Liver (tissue), 9 donors: ENCODE measurements around the gene BID. TPM values are rescaled to one million over a fixed set of nuclear protein-coding genes. Genes with fewer than 3 reads are reported as not detected.

Source experiments
- DNase-seq: peaks from one replicate; pipeline ENCODE4 v3.0.0-alpha.2; 2017; ENCODE audit warnings: low spot score
- H3K27ac ChIP-seq, 2 donors: one replicate each; pipeline ENCODE4 v1.7.0; 2013; ENCODE audit warnings: inconsistent platforms in 2 of 2, low read length in 2 of 2, control low read depth in 1 of 2, low read depth in 1 of 2, mild to moderate bottlenecking in 1 of 2
- H3K27me3 ChIP-seq, 4 donors: one replicate each; pipeline versions ENCODE4 v1.6.1 to v1.7.0; 2013; ENCODE audit warnings: low read length in 3 of 4, inconsistent platforms in 1 of 4, mild to moderate bottlenecking in 1 of 4, moderate library complexity in 1 of 4; ENCODE audit not compliant: control insufficient read depth in 4 of 4, insufficient read depth in 4 of 4
- H3K36me3 ChIP-seq, 4 donors: one replicate each; pipeline versions ENCODE4 v1.6.1 to v1.7.0; 2013; ENCODE audit warnings: low read length in 3 of 4, mild to moderate bottlenecking in 3 of 4, low read depth in 1 of 4, moderate library complexity in 1 of 4; ENCODE audit not compliant: control insufficient read depth in 4 of 4, insufficient read depth in 3 of 4
- H3K4me1 ChIP-seq, 4 donors: one replicate each; pipeline versions ENCODE4 v1.6.1 to v1.7.0; 2013; ENCODE audit warnings: low read length in 3 of 4, mild to moderate bottlenecking in 3 of 4, moderate library complexity in 1 of 4; ENCODE audit not compliant: control insufficient read depth in 4 of 4, insufficient read depth in 4 of 4
- H3K4me3 ChIP-seq, 3 donors: one replicate each; pipeline versions ENCODE4 v1.6.1 to v1.7.0; 2013; ENCODE audit warnings: low read length in 3 of 3, control low read depth in 1 of 3, low read depth in 1 of 3, mild to moderate bottlenecking in 1 of 3
- H3K9ac ChIP-seq, 2 donors: one replicate each; pipeline ENCODE4 v1.7.0; 2013; ENCODE audit warnings: low read length in 2 of 2, mild to moderate bottlenecking in 2 of 2, moderate library complexity in 2 of 2, control low read depth in 1 of 2, low read depth in 1 of 2
- H3K9me3 ChIP-seq, 4 donors: one replicate each; pipeline versions ENCODE4 v1.6.1 to v1.7.0; 2013; ENCODE audit warnings: low read length in 3 of 4; ENCODE audit not compliant: control insufficient read depth in 4 of 4
- GABPA ChIP-seq, 2 donors: IDR thresholded peaks in 1 of 2; conservative IDR thresholded peaks in 1 of 2; 2 replicates each; pipeline ENCODE4 v1.6.1; 2016; ENCODE audit warnings: antibody characterized with exemption in 2 of 2, mild to moderate bottlenecking in 1 of 2, moderate library complexity in 1 of 2
- HNF4A ChIP-seq, 2 donors: conservative IDR thresholded peaks; 2 replicates each; pipeline ENCODE4 v1.6.1; 2016; ENCODE audit warnings: antibody characterized with exemption in 2 of 2, mild to moderate bottlenecking in 2 of 2
- HNF4G ChIP-seq: IDR thresholded peaks from 2 replicates; pipeline ENCODE4 v1.6.1; 2016; ENCODE audit warnings: antibody characterized with exemption
- NR2F2 ChIP-seq: IDR thresholded peaks from 2 replicates; pipeline ENCODE4 v1.6.1; 2016; ENCODE audit warnings: antibody characterized with exemption
- RXRA ChIP-seq, 2 donors: IDR thresholded peaks; 2 replicates each; pipeline ENCODE4 v1.6.1; 2017 to 2018; ENCODE audit warnings: antibody characterized with exemption in 2 of 2, mild to moderate bottlenecking in 1 of 2
- SP1 ChIP-seq: IDR thresholded peaks from 2 replicates; pipeline ENCODE4 v1.6.1; 2018; ENCODE audit warnings: antibody characterized with exemption, mild to moderate bottlenecking
- TAF1 ChIP-seq: conservative IDR thresholded peaks from 2 replicates; pipeline ENCODE4 v1.6.1; 2016; ENCODE audit warnings: antibody characterized with exemption, mild to moderate bottlenecking
- WGBS: extraction: QIAGEN DNeasy Blood & Tissue Kit; methylation state at CpG from one replicate; pipeline ENCODE4 v1.1.7; 2013; 5-methylcytosine and 5-hydroxymethylcytosine counted together
- polyA plus RNA-seq, 2 donors: library from polyadenylated mRNA; stranded (reverse) in 1 of 2; unstranded in 1 of 2; fragments of 200-250 nt in 1 of 2; fragments of >200 nt in 1 of 2; fragmentation: Nextera tagmentation in 1 of 2; extraction: Ambion mirVana in 1 of 2; gene quantifications; one replicate each; pipeline versions ENCODE4 v1.2.1 to v1.2.3, GENCODE V29; 2013 to 2015
- total RNA-seq, 2 donors: library from RNA; depleted of rRNA; stranded (reverse); fragments of >200 nt; gene quantifications; one replicate each; pipeline ENCODE4 v1.2.3, GENCODE V29; 2014
- TF ChIP-seq, protein P1 (sequence below): IDR thresholded peaks from 2 replicates; pipeline ENCODE4 v1.6.1; 2016; ENCODE audit warnings: antibody characterized with exemption, mild to moderate bottlenecking
- TF ChIP-seq, protein P2 (sequence below): IDR thresholded peaks from 2 replicates; pipeline ENCODE4 v1.6.1; 2016; ENCODE audit warnings: antibody characterized with exemption
- TF ChIP-seq, protein P3 (sequence below): IDR thresholded peaks from 2 replicates; pipeline ENCODE4 v1.6.1; 2016; ENCODE audit warnings: antibody characterized with exemption
- TF ChIP-seq, protein P4 (sequence below): IDR thresholded peaks from 2 replicates; pipeline ENCODE4 v1.6.1; 2016; ENCODE audit warnings: antibody characterized with exemption
- donor health status: healthy.
- donor health status: healthy.
- donor health status: healthy.
- donor health status: healthy.
- donor health status: healthy.

BID gene
- total and polyA plus RNA-seq, 4 donors: 28.7 to 66.9 (median 52.6) TPM

DNA sequence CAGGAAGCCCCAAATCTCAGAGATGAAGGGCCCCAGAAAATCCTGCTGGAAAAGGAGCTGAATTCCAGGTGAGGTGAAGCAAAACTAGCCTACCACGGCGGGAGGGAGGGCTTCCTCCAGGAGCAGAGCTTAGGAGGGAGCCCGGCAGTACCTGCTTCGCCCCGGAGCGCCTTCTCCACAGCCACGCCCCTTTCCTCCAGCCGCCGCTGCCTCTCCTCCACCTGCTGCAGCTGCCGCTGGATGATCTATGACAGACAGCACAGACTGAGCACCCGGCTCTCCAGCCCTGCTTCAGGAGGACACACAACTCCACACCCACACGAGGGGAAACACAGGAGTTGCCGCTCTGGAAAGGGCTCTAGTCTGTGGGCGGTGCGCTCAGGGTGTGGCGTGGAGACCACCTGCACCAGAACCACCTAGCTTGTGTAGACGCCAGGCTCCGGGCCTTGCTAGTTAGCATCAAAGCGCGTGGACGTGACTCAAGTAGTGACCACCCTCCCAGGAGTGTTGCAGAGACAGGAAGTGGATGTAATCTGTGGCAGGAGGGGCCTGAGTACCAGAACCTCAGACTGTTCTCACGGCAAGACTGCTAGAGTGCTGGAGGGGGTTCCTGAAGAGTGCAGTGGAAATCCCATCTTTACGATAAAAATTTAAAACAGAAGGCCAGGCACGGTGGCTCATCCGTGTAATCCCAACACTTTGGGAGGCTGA, 34.6 kb upstream of the BID start:
- no peak overlapping the region for H3K4me3 ChIP-seq
- no peak for TF ChIP-seq RXRA (IDR thresholded peaks at IDR 0.05)
- TF ChIP-seq, protein P1, sequence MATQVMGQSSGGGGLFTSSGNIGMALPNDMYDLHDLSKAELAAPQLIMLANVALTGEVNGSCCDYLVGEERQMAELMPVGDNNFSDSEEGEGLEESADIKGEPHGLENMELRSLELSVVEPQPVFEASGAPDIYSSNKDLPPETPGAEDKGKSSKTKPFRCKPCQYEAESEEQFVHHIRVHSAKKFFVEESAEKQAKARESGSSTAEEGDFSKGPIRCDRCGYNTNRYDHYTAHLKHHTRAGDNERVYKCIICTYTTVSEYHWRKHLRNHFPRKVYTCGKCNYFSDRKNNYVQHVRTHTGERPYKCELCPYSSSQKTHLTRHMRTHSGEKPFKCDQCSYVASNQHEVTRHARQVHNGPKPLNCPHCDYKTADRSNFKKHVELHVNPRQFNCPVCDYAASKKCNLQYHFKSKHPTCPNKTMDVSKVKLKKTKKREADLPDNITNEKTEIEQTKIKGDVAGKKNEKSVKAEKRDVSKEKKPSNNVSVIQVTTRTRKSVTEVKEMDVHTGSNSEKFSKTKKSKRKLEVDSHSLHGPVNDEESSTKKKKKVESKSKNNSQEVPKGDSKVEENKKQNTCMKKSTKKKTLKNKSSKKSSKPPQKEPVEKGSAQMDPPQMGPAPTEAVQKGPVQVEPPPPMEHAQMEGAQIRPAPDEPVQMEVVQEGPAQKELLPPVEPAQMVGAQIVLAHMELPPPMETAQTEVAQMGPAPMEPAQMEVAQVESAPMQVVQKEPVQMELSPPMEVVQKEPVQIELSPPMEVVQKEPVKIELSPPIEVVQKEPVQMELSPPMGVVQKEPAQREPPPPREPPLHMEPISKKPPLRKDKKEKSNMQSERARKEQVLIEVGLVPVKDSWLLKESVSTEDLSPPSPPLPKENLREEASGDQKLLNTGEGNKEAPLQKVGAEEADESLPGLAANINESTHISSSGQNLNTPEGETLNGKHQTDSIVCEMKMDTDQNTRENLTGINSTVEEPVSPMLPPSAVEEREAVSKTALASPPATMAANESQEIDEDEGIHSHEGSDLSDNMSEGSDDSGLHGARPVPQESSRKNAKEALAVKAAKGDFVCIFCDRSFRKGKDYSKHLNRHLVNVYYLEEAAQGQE: no peak
- TF ChIP-seq, protein P2, sequence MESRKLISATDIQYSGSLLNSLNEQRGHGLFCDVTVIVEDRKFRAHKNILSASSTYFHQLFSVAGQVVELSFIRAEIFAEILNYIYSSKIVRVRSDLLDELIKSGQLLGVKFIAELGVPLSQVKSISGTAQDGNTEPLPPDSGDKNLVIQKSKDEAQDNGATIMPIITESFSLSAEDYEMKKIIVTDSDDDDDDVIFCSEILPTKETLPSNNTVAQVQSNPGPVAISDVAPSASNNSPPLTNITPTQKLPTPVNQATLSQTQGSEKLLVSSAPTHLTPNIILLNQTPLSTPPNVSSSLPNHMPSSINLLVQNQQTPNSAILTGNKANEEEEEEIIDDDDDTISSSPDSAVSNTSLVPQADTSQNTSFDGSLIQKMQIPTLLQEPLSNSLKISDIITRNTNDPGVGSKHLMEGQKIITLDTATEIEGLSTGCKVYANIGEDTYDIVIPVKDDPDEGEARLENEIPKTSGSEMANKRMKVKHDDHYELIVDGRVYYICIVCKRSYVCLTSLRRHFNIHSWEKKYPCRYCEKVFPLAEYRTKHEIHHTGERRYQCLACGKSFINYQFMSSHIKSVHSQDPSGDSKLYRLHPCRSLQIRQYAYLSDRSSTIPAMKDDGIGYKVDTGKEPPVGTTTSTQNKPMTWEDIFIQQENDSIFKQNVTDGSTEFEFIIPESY: no peak
- TF ChIP-seq, protein P3, sequence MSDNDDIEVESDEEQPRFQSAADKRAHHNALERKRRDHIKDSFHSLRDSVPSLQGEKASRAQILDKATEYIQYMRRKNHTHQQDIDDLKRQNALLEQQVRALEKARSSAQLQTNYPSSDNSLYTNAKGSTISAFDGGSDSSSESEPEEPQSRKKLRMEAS: no peak
- H3K4me1 ChIP-seq: peaks cover 5 to 29% (median 22%) of the 10 kb centered on the region in 4 donors
- H3K27ac ChIP-seq: no peak overlapping the region
- no peaks in the 10 kb centered on the region for H3K27me3 ChIP-seq
- no peaks in the 10 kb centered on the region for H3K9me3 ChIP-seq
- H3K9ac ChIP-seq: no peak overlapping the region
- peaks cover 4 to 57% (median 22%) of the 10 kb centered on the region in 4 donors for H3K36me3 ChIP-seq
- no peak for DNase-seq
- WGBS: 92% methylated on average over 25 of the region's 25 CpGs

DNA sequence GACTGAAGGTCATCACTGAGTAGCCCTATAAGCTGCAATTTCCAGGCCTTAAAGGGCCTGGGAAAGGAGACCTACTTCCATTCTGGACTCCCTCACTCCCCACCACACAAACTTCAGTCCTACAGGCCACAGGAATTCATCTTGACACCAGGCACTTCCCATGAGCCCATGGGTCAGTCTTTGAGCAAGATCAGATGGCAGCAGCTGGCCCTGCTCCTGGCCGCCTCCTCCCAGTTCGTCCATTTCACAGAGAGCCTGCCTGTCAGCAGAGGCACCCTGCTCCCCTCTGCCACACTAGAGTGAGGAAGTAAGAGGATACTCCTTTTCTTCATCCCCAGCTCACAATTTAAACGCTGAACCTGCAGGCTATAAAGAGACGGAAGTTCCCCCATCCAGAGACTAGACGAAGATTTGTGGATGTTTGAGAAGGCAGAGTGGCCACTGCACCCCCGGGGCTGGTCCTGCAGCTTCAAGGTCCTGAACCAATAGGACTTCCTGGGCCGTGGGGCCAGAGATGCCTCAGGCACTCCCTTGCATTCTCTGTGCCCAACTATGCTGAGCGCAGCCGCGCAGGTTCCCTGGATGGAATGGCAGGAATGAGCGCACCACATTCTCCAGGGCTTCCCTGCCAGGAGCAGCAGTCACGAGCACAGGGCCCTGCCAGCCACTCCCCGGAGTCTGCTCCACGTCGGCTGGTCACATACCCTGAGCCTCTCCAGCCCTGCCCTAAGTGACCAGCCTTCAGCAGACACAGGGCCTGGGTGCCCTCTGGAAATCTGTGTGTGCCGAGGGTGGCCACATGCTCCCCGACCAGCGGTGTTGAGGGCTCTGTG, 33.5 kb upstream of the BID start:
- WGBS: 89% methylated on average over 18 of the region's 18 CpGs
- peaks cover 4 to 54% (median 23%) of the 10 kb centered on the region in 4 donors for H3K36me3 ChIP-seq
- H3K9me3 ChIP-seq: no peaks in the 10 kb centered on the region
- no peak for DNase-seq
- TF ChIP-seq HNF4A (conservative IDR thresholded peaks at IDR 0.05) (no peak), TAF1 (no peak), HNF4G (no peak), RXRA (IDR thresholded peaks at IDR 0.05) (no peak), NR2F2 (no peak), GABPA (IDR thresholded peaks at IDR 0.05 in 1 of 2, conservative IDR thresholded peaks at IDR 0.05 in 1 of 2) (no peak), SP1 (no peak)
- TF ChIP-seq, protein P4, sequence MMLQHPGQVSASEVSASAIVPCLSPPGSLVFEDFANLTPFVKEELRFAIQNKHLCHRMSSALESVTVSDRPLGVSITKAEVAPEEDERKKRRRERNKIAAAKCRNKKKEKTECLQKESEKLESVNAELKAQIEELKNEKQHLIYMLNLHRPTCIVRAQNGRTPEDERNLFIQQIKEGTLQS: no peak
- TF ChIP-seq, protein P3: no peak
- H3K4me3 ChIP-seq: no peak overlapping the region
- H3K9ac ChIP-seq: no peak overlapping the region
- H3K4me1 ChIP-seq: peaks cover 5 to 29% (median 22%) of the 10 kb centered on the region in 4 donors
- no peak overlapping the region for H3K27ac ChIP-seq
- H3K27me3 ChIP-seq: no peaks in the 10 kb centered on the region
